HepG2 (cell line): ENCODE measurements around the gene LIPH. TPM values are rescaled to one million over a fixed set of nuclear protein-coding genes. Genes with fewer than 3 reads are reported as not detected.

Experiments used
- GFI1 ChIP-seq: sonication (generic); formaldehyde crosslinking; IDR thresholded peaks from 2 replicates; pipeline ENCODE4 v1.5.0; 2020; ENCODE audit warnings: missing genetic modification reagents, mild to moderate bottlenecking, borderline replicate concordance
- PITX1 ChIP-seq: sonication (generic); formaldehyde crosslinking; IDR thresholded peaks from 2 replicates; pipeline ENCODE4 v1.5.1; 2020; ENCODE audit warnings: mild to moderate bottlenecking, missing genetic modification reagents
- SRSF1 ChIP-seq: fragments of 200-400 bp; formaldehyde crosslinking; optimal IDR thresholded peaks from 2 replicates; pipeline ENCODE3; 2017; ENCODE audit warnings: mild to moderate bottlenecking, low read depth, low read length, moderate library complexity
- ZNF343 ChIP-seq: sonication (generic); formaldehyde crosslinking; IDR thresholded peaks from 2 replicates; pipeline ENCODE4 v1.4.0; 2020; ENCODE audit warnings: mild to moderate bottlenecking, missing genetic modification reagents
- ZNF407 ChIP-seq: sonication (generic); formaldehyde crosslinking; IDR thresholded peaks from one replicate; pipeline ENCODE4 v1.5.1; 2020; ENCODE audit warnings: mild to moderate bottlenecking, missing genetic modification reagents; ENCODE audit errors: not compliant biosample characterization
- ZNF460 ChIP-seq: sonication (generic); formaldehyde crosslinking; IDR thresholded peaks from 2 replicates; pipeline ENCODE4 v1.5.1; 2020; ENCODE audit warnings: missing genetic modification reagents, mild to moderate bottlenecking, borderline replicate concordance
- polyA plus RNA-seq, 8 experiments: library from polyadenylated mRNA; depleted of rRNA in 3 of 8; stranded (reverse) in 7 of 8; unstranded in 1 of 8; fragments of >200 nt; fragmentation: Illumina TruSeq in 4 of 8; extraction: Trizol in 4 of 8; gene quantifications; 2 replicates each; pipeline versions ENCODE4 v1.2.1 to v1.2.3, GENCODE V29; 2011 to 2016; ENCODE audit warnings: low read depth in 4 of 8, missing spikeins in 1 of 8, mixed read lengths in 1 of 8; ENCODE audit not compliant: insufficient read depth in 1 of 8
- total RNA-seq, 5 experiments: library from RNA; depleted of rRNA; stranded (reverse); fragments of >200 nt; fragmentation: Illumina TruSeq; extraction: Trizol; gene quantifications; 2 replicates each; pipeline ENCODE4 v1.2.3, GENCODE V29; 2016; ENCODE audit warnings: low read depth in 1 of 5

The LIPH gene
- total and polyA plus RNA-seq, 2 of the 13 experiments (the other 11 are each of a cell fraction or from before 2014, with no cell fraction given), result 0.09 to 0.34 TPM

GRCh38 chr3:185517387-185518130 lies 34.8 kb downstream of the LIPH start (continued):
- no peak for TF ChIP-seq ZNF407
- TF ChIP-seq ZNF460 (CRISPR knock-in tag), result no peak
- TF ChIP-seq GFI1 (CRISPR knock-in tag), result no peak
- no peak for TF ChIP-seq ZNF343 (CRISPR knock-in tag)
- TF ChIP-seq PITX1 (CRISPR knock-in tag), result no peak
- no peak for TF ChIP-seq SRSF1
